ENCODE results near the gene JADE1.

GRCh38 chr4:128821151-128821550 is 11.7 kb downstream of the JADE1 start:
- TF ChIP-seq EZH2 (IDR thresholded peaks at IDR 0.05; ENCODE audit: low read length) (no peak), CTCF (optimal IDR thresholded peaks at IDR 0.05 in 1 of 3, IDR thresholded peaks at IDR 0.05 in 1 of 3, conservative IDR thresholded peaks at IDR 0.05 in 1 of 3; ENCODE audit: extremely low read depth in 1 of 3, insufficient read depth in 2 of 3, low read length in 3 of 3) (no peak)

Data from keratinocyte (primary cell).